ENCODE results near the gene GNAO1. TPM values are rescaled to one million over a fixed set of nuclear protein-coding genes. Genes with fewer than 3 reads are reported as not detected.

The GNAO1 gene
- total RNA-seq, 1 experiment from 2014 or later, result not detected

- no peak for DNase-seq
- no peak for TF ChIP-seq CTCF (IDR thresholded peaks at IDR 0.05; ENCODE audit: unreplicated experiment)
- CTCF ChIA-PET, result interaction anchor here (0.6 kb wide), 1 partner anchor 248 kb away, joined by 4 read pairs; no protein-coding TSS in a partner anchor
- BruUV-seq (replicated peaks), result no TSS peak
- no peaks in the 10 kb centered on the region for H3K27me3 Mint-ChIP-seq (ENCODE audit: unreplicated experiment)
- no peaks in the 10 kb centered on the region for H3K9me3 Mint-ChIP-seq (ENCODE audit: low read depth, unreplicated experiment)
- no peaks in the 10 kb centered on the region for H3K4me1 Mint-ChIP-seq (ENCODE audit: low read depth, unreplicated experiment)
- no peak overlapping the region for H3K4me3 Mint-ChIP-seq (ENCODE audit: low read depth, unreplicated experiment)
- H3K36me3 Mint-ChIP-seq (ENCODE audit: insufficient read depth, unreplicated experiment), result no peaks in the 10 kb centered on the region
- intact Hi-C loops (cut with micrococcal nuclease; ENCODE audit: unreplicated experiment), result no loop called here
- no peak overlapping the region for H3K27ac Mint-ChIP-seq (ENCODE audit: unreplicated experiment)
Observed at GRCh38 chr16:56161658-56162057, 29.6 kb upstream of the GNAO1 start.

GRCh38 chr16:56163089-56163488, 28.2 kb upstream of the GNAO1 start:
- no peaks in the 10 kb centered on the region for H3K4me1 Mint-ChIP-seq (ENCODE audit: low read depth, unreplicated experiment)
- CTCF ChIA-PET, result no interaction called here
- H3K27ac Mint-ChIP-seq (ENCODE audit: unreplicated experiment), result no peak overlapping the region
- H3K27me3 Mint-ChIP-seq (ENCODE audit: unreplicated experiment), result no peaks in the 10 kb centered on the region
- BruUV-seq (replicated peaks), result no TSS peak
- TF ChIP-seq CTCF (IDR thresholded peaks at IDR 0.05; ENCODE audit: unreplicated experiment), result no peak
- no peak for DNase-seq
- no peaks in the 10 kb centered on the region for H3K9me3 Mint-ChIP-seq (ENCODE audit: low read depth, unreplicated experiment)
- no peak overlapping the region for H3K4me3 Mint-ChIP-seq (ENCODE audit: low read depth, unreplicated experiment)
- intact Hi-C loops (cut with micrococcal nuclease; ENCODE audit: unreplicated experiment), result no loop called here
- no peaks in the 10 kb centered on the region for H3K36me3 Mint-ChIP-seq (ENCODE audit: insufficient read depth, unreplicated experiment)

GRCh38 chr16:56163938-56164337, 27.4 kb upstream of the GNAO1 start:
- no TSS peak for BruUV-seq (replicated peaks)
- Mint-ChIP-seq H3K9me3 (ENCODE audit: low read depth, unreplicated experiment) (no peaks in the 10 kb centered on the region), H3K4me3 (ENCODE audit: low read depth, unreplicated experiment) (no peak overlapping the region), H3K27me3 (ENCODE audit: unreplicated experiment) (no peaks in the 10 kb centered on the region), H3K4me1 (ENCODE audit: low read depth, unreplicated experiment) (no peaks in the 10 kb centered on the region), H3K36me3 (ENCODE audit: insufficient read depth, unreplicated experiment) (no peaks in the 10 kb centered on the region), H3K27ac (ENCODE audit: unreplicated experiment) (no peak overlapping the region)
- intact Hi-C loops (cut with micrococcal nuclease; ENCODE audit: unreplicated experiment), result no loop called here
- CTCF ChIA-PET, result interaction anchor here (0.5 kb wide), 1 partner anchor 700 kb away, joined by 8 read pairs; no protein-coding TSS in a partner anchor
- no peak for DNase-seq
- TF ChIP-seq CTCF (IDR thresholded peaks at IDR 0.05; ENCODE audit: unreplicated experiment), result no peak

GRCh38 chr16:56164636-56165035, 26.7 kb upstream of the GNAO1 start:
- H3K9me3 Mint-ChIP-seq (ENCODE audit: low read depth, unreplicated experiment), result no peaks in the 10 kb centered on the region
- intact Hi-C loops (cut with micrococcal nuclease; ENCODE audit: unreplicated experiment), result no loop called here
- CTCF ChIA-PET, result no interaction called here
- DNase-seq, result no peak
- no peak for TF ChIP-seq CTCF (IDR thresholded peaks at IDR 0.05; ENCODE audit: unreplicated experiment)
- no TSS peak for BruUV-seq (replicated peaks)
- no peak overlapping the region for H3K4me3 Mint-ChIP-seq (ENCODE audit: low read depth, unreplicated experiment)
- no peak overlapping the region for H3K27ac Mint-ChIP-seq (ENCODE audit: unreplicated experiment)
- no peaks in the 10 kb centered on the region for H3K36me3 Mint-ChIP-seq (ENCODE audit: insufficient read depth, unreplicated experiment)
- no peaks in the 10 kb centered on the region for H3K4me1 Mint-ChIP-seq (ENCODE audit: low read depth, unreplicated experiment)
- H3K27me3 Mint-ChIP-seq (ENCODE audit: unreplicated experiment), result no peaks in the 10 kb centered on the region
